HG03439 (cell line): ENCODE data around the gene GPR179.
"Not testable (repeated sequence)": the region's sequence is repeated elsewhere in the genome, so short reads cannot be mapped to it uniquely, and the experiment has no call there.

Experiments
- ATAC-seq: cut with Tn5 transposase; IDR thresholded peaks from one replicate; pipeline ENCODE4 v1.9.1; 2021; ENCODE audit warnings: mild to moderate bottlenecking, moderate library complexity; ENCODE audit not compliant: unreplicated experiment

GPR179 gene

DNA sequence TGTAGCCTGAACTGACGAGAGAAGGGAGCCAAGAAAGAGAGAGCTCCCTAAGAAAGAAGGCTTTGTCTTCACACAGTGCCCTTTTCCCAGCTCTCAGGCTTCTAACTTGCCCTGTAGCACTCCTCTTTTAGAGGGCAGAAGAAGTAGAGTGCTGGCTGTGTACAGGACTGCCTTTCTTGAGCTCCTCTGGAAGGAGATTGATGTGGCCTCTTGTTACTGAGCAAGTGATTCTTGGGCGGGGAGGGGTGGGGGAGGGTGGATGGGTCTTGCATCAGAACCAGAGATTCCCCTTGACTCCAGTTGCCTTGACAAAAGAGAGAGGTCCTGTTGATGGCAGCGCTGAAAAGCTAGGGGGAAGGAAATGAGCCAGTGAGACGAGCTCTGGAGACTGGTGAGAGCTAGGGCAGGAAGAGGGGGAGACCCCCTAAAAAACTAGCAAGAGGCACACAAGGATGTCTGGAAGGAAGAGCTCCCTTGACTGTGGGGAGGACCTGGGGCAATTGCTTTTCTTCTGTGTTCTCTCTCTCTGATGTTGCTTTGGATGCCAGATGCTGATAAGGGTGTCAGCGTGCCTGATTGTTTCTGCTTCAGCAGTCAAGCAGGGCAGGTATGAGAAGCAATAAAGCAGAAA is 18.4 kb downstream of the GPR179 start:
- ATAC-seq: no peak

DNA sequence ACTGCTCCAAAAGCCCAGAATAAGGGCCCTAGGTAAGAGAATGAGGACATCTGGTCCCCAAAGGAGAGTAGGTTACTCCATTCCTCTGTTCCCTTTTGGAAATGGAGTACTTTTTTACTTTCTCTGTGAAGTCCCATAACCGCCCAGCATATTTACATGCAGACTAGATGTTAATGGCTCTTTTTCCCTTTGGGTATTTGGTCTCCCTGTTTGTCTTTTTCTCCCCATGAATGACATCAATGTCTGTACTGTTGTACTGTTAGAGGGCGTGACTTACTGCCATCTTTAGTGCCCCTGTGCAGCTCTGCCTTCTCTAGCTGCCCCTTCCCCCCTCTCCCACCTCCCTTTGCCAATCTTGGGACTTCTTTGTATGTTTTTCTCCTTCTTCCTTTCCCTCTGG is 19.0 kb downstream of the GPR179 start:
- ATAC-seq: no peak

DNA sequence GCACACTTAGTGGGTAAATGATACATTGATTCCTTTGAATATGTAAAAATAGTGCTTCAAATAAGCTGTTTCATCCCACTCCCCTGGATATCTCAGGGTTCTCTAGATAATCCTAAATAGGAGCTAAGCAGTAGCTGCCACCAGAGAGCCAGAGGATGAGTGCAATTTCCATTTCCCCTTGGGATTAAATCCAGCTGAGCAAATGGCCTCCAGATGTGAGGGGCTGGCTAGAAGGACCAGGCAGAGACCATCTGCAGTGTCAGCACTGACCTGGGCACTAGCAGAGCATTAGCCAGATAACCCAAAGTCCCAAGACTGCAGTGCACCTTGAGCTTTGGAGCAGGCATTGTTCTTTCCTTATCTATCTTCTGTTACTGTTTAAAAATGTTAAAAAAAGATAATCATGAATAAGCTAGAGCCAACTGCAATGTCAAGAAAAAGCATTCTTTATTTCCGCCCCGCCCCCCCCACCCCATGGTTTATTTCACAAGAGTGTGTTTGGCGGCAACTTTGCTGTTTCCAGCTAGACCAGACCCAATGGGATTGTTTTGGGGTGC is 19.5 kb downstream of the GPR179 start:
- no peak for ATAC-seq

DNA sequence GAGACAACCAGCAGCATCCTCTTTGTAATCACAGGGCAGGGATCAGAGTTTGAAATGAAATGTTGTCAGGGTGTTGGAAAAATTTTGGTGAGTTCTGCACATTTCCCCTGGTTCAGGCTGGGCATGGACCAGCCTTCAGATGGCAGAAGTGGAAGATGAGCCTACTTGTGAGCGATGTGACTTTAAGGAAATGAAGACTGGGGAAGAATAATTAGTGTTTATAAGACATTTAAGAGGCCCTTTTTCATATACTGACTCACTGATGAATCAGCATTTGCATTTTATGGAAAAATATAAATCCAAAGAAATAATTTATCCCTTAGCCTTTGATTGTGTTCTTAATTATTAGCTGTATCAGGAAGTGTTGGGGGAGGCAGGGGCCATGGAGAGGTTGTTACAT is 20.9 kb downstream of the GPR179 start:
- ATAC-seq: no peak

DNA sequence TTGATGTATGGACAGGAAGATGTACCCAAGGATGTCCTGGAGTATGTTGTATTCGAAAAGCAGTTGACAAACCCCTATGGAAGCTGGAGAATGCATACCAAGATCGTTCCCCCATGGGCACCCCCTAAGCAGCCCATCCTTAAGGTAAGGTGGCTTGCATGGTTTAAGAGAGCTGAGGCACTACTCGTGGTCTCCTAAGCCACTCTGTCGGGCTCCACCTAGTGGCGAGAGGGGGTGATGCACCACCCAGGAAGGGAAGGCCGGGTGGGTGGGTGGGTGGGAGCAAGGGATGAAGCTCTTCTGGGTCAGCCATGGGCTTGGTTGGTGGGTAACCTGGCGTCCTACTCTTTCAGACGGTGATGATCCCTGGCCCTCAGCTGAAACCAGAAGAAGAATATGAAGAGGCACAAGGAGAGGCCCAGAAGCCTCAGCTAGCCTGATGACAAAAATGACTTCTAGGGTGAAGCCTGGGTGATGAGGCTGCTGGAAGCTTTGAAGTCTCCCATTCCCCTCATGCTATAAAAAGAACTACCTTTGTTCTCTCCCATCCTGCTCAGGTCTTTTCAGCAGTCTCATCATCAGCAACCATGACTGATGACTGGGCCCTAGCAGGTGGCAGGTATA is 21.5 kb downstream of the GPR179 start:
- no peak for ATAC-seq

DNA sequence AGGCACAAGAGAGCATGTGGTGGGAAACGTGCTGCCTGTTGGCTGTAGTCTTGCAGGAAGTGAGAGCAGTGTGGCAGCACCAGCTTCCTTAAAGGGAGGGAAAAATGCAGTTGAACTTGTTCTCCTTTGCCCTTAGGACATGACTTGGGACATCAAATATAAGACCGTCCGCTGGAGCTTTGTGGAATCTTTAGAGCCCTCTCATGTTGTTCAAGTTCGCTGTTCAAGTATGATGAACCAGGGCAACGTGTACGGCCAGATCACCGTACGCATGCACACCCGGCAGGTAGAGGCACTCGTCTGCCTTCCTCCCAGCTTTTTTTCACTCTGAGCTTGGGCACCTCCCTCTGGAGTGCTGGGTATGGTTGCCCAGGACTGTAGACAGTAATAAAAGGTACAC is 23.3 kb downstream of the GPR179 start:
- no peak for ATAC-seq

DNA sequence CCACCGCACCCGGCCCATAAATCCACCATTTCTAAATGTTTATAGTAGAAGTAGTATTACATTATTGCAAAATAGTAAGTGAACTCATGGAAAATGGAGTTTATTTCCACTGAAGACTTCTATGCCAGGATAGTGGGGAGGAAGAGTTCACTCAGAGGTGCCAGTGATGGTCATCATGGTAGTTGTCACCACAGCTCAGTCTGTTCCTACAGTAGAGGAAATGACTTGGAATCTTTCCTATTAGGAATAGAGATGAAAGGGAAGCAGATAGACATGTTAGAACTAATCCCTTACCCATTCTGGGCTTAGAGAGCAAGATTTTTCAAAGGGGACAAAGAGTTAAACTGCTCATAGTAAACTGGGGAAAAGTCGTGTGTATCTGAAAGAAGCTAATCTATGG is 26.7 kb downstream of the GPR179 start:
- no peak for ATAC-seq

DNA sequence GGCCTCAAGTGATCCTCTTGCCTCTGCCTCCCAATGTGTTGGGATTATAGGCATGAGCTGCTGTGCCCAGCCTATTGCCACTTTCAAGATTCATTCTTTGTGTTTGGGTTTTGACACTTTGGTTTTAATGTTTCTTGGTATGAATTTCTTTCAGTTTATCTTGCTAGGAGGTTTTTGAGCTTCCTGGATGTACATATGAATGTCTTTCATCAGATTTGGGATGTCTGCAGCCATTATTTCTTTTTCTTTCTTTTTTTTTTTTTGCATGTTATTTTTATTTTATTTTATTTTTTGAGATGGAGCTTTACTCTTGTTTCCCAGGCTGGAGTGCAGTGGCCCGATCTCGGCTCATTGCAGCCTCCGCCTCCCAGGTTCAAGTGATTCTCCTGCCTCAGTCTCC is 28.3 kb downstream of the GPR179 start:
- no peak for ATAC-seq

DNA sequence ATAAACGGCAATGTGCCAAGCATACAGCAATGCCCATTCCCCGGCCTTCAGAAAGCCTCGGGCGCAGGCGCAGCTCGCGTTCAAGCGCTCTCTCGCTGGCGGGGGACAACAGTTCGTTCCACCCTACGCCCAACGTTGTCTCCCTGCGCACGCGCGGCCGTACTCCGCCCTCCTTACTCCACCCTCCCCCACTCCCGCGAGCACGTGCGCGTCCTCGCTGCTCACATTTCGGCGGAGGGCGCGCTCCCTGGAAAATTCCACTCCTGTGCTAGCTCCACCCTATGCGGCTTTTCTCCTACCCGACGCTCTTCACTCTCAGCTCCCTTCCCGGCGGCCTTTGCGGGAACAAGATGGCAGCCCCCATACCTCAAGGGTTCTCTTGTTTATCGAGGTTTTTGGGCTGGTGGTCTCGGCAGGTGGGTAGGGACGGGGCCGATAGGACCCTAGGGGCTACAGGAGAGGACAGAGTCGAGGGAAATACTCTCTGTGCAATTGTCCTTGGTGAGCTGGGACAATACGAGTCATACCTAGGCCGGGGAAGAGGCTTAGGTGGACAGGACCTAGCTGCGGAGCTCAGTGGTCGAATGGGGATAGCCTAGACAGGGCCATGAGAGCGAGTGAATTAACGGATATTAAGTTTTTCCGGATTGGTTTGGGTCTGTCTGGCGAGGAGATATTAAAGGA is 46.8 kb downstream of the GPR179 start, which contains the start of gene MRPL45:
Gene MRPL45 (plus strand): TSS at position 335 of the 684 bp plus-strand sequence. CDS start 16 bp downstream, at position 351.
- peak; percentile 86 for ATAC-seq

DNA sequence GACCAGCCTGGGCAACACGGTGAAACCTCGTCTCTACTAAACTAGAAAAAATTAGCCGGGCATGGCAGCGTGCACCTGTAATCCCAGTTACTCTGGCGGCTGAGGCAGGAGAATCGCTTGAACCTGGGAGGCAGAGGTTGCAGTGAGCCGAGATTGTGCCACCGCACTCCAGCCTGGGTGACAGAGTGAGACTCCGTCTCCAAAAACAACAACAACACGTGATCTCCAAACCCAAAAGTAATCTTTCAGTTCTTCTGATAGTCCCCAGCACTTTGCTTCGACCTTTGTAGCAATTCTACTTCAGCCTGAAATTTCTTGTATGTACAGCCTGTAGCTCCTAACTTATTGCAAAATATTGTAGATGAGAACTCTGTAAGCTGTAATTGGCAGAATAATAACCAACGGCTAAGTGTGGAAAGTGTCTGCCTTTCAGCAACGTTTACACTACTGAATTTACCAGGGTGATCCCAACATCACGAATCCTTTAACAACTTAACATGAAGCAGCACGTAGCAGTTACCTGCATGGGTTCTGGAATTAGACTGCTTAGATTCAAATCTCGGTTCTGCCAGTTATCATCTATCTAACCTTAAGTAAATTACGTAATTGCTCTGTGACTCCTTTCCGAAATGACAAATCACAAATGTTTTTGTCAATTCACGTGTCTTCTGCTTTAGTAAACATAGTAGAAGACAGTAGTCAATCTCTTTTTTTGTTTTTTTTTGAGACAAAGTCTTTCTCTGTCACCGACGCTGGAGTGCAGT is 48.0 kb downstream of the GPR179 start:
- not testable (repeated sequence) for ATAC-seq

DNA sequence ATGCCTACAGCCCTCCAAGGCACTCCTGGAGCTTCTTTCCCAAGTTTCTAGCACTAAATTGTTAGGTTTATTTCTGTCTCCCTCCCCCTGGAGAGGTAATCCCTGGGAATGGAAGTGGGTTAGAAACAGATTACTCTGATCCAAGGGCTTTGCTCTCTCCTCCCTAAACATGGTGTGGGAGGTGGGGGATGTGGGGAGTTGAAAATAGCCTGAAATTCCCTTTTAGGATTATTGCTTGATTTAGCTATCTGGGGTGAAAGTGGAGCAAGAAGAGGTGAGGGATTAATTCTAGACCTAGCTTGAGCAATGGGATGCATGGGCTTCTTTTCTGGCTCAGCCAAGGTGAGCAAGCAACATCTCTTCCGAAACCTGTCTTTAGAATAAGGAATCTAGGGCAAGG is 54.0 kb downstream of the GPR179 start:
- not testable (repeated sequence) for ATAC-seq

DNA sequence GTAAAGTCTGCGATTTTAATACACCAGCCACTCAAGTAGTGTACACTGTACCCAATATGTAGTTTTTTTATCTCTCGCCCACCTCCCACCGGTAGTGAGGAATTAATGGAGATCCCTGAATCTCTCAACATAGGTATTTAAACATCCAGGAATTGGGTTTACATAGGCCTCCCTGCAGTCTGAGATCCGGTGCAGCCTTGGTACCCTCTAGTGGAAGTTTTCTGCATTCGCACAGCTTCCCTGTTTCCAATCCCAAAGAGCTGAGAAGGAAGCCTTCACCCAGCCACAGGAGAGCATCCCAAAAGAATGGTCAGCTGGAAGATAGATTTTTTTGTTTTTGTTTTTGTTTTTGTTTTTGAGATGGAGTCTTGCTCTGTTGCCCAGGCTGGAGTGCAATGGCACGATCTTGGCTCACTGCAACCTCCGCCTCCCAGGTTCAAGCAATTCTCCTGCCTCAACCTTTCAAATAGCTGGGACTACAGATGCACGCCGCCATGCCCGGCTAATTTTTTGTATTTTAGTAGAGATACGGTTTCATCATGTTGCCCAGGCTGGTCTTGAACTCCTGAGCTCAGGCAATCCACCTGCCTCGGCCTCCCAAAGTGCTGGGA is 55.4 kb downstream of the GPR179 start:
- ATAC-seq: not testable (repeated sequence)

DNA sequence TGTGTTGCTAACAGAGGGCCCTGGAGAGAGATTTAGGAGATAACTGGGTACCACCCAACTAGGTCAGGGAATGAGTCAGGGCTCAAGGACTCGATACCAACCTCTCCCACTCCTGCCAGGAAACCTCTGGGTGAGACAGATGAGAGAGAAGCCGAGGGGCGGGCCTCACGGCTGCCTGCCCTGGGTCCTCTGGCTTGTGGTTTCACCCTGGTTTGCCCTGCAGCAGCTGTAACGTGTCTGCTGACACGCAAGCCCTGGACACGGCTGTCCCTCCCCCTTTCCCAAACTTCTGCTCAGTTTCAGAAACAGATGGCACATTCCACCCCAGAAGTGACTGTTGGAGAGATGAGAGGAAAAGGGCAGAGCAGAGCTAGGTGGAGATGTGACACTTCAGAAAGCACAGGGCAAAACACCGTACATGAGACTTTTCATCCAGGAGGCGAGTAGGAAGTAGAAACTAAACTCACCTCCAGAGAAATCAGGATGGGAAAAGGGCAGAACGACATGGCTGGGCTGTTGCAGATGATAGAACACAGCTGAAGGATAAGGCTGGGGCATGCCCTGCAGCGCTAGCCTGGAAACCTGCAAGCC is 57.2 kb downstream of the GPR179 start:
- ATAC-seq: not testable (repeated sequence)

DNA sequence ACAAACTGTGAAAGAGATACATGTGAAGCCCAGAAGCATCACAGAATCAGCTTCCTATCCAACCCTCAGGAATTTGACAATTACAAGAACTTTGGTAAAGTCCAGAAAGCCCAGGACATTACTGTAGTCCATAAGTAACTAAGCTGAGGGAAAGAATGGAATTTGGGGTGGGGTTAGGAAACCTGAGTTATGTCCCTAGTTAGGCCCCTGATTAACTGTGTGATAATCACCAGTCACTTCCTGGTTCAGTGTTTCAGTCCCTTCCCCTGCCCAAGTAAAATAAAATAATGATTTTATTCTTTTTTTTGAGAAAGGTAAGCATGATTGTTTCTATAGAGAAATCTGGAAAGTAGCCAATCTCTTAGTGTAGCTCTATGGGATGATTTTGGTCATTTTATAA is 57.8 kb downstream of the GPR179 start:
- ATAC-seq: not testable (repeated sequence)
